ENCODE data around the gene KCNJ12.

DNA sequence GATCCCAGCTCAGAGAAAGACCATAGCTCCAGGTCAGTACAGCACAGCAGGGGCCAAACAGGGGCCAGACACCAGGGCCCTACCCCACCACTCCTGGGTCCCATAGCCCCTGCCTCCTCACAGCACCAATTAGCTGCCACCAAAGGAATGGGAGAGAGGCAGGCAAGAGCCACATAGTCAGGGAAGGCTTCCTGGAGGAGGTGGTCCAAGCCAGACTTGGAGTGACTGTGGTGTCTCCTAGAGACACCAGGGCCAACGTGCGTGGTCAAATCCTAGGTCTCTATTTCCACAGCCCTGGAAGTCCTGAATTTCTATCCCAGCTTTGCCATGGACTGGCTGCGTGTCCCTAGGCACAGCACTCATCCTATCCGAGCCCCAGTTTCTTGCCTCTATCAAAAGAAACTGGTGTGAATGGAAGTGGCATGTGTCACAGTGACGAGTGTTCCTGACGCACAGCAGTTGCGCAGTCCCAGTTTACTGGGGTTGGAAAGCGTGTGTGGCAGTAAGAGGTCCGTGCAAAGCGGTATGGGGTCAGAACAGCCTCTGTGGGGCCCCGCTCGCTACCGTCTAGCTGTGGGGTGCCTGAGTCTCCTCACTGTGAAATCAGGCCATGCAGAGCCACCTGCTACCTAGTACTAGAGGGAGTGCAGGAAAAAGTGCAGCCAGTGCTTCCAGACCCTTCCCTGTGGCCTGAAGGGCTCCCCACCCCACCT is 23.5 kb downstream of the KCNJ12 start:
- TF ChIP-seq POLR2A (IDR thresholded peaks at IDR 0.05; ENCODE audit: low read depth, low read length) (no peak), RAD21 (IDR thresholded peaks at IDR 0.05; ENCODE audit: low read length) (no peak), CHD1 (IDR thresholded peaks at IDR 0.05; ENCODE audit: low read depth, low read length) (no peak), RFX5 (IDR thresholded peaks at IDR 0.05; ENCODE audit: low read depth, low read length) (no peak), MXI1 (IDR thresholded peaks at IDR 0.05; ENCODE audit: borderline replicate concordance, low read depth, low read length) (no peak), MAFK (IDR thresholded peaks at IDR 0.05; ENCODE audit: low read depth, low read length) (no peak), BHLHE40 (IDR thresholded peaks at IDR 0.05; ENCODE audit: low read depth, low read length) (no peak), MAZ (IDR thresholded peaks at IDR 0.05; ENCODE audit: borderline replicate concordance, low read depth, low read length) (no peak), SMC3 (IDR thresholded peaks at IDR 0.05; ENCODE audit: low read depth, low read length) (no peak), CEBPB (IDR thresholded peaks at IDR 0.05; ENCODE audit: low read depth, low read length) (no peak)
- TF ChIP-seq, protein P1, sequence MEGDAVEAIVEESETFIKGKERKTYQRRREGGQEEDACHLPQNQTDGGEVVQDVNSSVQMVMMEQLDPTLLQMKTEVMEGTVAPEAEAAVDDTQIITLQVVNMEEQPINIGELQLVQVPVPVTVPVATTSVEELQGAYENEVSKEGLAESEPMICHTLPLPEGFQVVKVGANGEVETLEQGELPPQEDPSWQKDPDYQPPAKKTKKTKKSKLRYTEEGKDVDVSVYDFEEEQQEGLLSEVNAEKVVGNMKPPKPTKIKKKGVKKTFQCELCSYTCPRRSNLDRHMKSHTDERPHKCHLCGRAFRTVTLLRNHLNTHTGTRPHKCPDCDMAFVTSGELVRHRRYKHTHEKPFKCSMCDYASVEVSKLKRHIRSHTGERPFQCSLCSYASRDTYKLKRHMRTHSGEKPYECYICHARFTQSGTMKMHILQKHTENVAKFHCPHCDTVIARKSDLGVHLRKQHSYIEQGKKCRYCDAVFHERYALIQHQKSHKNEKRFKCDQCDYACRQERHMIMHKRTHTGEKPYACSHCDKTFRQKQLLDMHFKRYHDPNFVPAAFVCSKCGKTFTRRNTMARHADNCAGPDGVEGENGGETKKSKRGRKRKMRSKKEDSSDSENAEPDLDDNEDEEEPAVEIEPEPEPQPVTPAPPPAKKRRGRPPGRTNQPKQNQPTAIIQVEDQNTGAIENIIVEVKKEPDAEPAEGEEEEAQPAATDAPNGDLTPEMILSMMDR (conservative IDR thresholded peaks at IDR 0.05; ENCODE audit: low read depth, low read length) = no peak
- TF ChIP-seq, protein P2, sequence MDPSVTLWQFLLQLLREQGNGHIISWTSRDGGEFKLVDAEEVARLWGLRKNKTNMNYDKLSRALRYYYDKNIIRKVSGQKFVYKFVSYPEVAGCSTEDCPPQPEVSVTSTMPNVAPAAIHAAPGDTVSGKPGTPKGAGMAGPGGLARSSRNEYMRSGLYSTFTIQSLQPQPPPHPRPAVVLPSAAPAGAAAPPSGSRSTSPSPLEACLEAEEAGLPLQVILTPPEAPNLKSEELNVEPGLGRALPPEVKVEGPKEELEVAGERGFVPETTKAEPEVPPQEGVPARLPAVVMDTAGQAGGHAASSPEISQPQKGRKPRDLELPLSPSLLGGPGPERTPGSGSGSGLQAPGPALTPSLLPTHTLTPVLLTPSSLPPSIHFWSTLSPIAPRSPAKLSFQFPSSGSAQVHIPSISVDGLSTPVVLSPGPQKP (IDR thresholded peaks at IDR 0.05; ENCODE audit: borderline replicate concordance, low read depth, low read length) = no peak
